AG09319 (cell line): Measurements from ENCODE around the gene MAGEB16.

Experiments used
- DNase-seq: peaks from one replicate; pipeline ENCODE4 v3.0.0-alpha.2; 2010; ENCODE audit warnings: low read depth; ENCODE audit errors: extremely low read depth
- CTCF ChIP-seq: IDR thresholded peaks from 2 replicates; pipeline ENCODE4 v1.5.1; 2011; ENCODE audit warnings: low read depth, mild to moderate bottlenecking, inconsistent platforms, low read length, moderate library complexity

Gene MAGEB16

GRCh38 chrX:35819241-35819640, 21.1 kb downstream of the MAGEB16 start:
- DNase-seq: no peak
- TF ChIP-seq CTCF: no peak

DNA sequence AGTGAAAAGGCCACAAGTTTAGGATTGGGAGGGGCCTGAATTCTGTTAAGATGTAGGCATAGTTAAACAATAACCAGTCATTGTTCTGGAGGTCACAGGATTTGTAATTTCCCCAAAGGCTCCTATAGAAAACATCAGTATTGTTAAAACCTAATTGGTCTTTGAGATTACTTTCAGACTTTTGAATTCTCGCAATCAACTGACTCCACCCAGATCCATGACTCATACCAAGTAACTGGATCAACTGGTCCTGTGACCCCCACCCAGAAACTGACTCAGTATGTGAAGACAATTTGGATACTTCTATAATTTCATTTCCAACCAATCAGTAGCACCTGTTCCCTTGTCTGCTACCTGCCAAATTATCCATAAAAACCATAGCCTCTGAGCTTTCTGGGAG, 28.4 kb downstream of the MAGEB16 start:
- no peak for DNase-seq
- TF ChIP-seq CTCF: no peak

DNA sequence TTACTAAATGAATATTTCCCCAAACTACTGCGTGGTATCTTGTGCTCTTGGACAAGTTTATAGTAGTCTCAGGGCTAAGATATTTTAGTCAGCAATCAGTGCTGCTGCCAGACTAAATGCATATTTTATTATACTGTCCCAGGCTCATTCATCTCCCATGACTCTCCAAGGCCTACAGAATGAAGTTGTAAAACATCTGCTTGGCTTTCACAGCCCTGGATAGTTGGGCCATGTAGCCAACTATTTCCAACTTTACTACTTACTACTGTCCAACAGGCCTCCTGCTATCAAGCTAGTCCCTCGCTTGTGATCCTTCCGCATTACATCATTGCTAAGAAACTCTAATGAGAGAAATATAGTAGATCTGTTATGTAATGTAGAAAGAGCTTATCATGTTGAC, 31.4 kb downstream of the MAGEB16 start:
- no peak for TF ChIP-seq CTCF
- no peak for DNase-seq

- TF ChIP-seq CTCF: no peak
- no peak for DNase-seq
Observed at GRCh38 chrX:35841872-35842271, 43.7 kb downstream of the MAGEB16 start.

DNA sequence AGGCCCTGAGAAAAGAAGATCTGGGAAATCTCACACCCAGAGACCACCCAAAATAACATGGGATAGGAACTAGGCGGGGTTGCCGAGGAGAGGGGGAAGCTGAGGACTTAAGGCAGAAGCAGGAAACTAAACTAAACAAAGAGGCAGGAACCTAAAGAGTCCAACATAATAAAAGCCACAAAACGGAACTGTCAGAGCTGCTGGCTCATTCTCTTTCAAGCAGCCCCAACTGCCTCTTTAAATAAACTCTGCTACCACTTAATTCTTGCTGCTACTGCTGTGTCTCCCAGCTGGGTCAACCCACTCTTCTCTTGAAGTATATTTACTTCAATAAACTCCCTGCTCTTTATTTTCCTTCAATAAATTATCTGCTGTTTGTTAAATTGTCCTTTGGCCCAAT, 44.5 kb downstream of the MAGEB16 start:
- no peak for DNase-seq

GRCh38 chrX:35847736-35848135, 49.6 kb downstream of the MAGEB16 start:
- no peak for TF ChIP-seq CTCF
- DNase-seq: no peak

More for the DNA sequence above, 44.5 kb downstream of the MAGEB16 start:
- TF ChIP-seq CTCF: no peak
